HepG2 (cell line): ENCODE measurements around the gene CCL17. TPM values are rescaled to one million over a fixed set of nuclear protein-coding genes. Genes with fewer than 3 reads are reported as not detected.

Experiments
- HMG20B ChIP-seq: conservative IDR thresholded peaks from 2 replicates; pipeline ENCODE4 v1.6.1; 2016; ENCODE audit warnings: missing genetic modification reagents, missing compliant biosample characterization
- KDM1A ChIP-seq: IDR thresholded peaks from 2 replicates; pipeline ENCODE4 v1.6.1; 2016; ENCODE audit warnings: missing compliant biosample characterization
- MAFF ChIP-seq: IDR thresholded peaks from 2 replicates; pipeline ENCODE4 v1.6.1; 2011; ENCODE audit warnings: low read depth, low read length, improper control_type of control experiment
- MAZ ChIP-seq, 2 experiments: sonication (generic) in 1 of 2; formaldehyde crosslinking in 1 of 2; IDR thresholded peaks; 2 replicates each; pipeline versions ENCODE4 v1.5.0 to v1.6.1; 2012 to 2020; ENCODE audit warnings: low read depth in 2 of 2, mild to moderate bottlenecking in 2 of 2, borderline replicate concordance in 1 of 2, improper control_type of control experiment in 1 of 2, low read length in 1 of 2, missing genetic modification reagents in 1 of 2, moderate library complexity in 1 of 2
- NR2F6 ChIP-seq, 2 experiments: IDR thresholded peaks; 2 replicates each; pipeline ENCODE4 v1.6.1; 2016; ENCODE audit warnings: antibody characterized with exemption in 1 of 2, mild to moderate bottlenecking in 1 of 2
- SIN3A ChIP-seq: IDR thresholded peaks from 2 replicates; pipeline ENCODE4 v1.6.1; 2011; ENCODE audit warnings: low read depth, mild to moderate bottlenecking, control low read depth, low read length, borderline replicate concordance
- SIX4 ChIP-seq: sonication (generic); formaldehyde crosslinking; IDR thresholded peaks from 2 replicates; pipeline ENCODE4 v1.4.0; 2020; ENCODE audit warnings: missing genetic modification reagents
- SP4 ChIP-seq: sonication (generic); formaldehyde crosslinking; IDR thresholded peaks from 2 replicates; pipeline ENCODE4 v1.8.1; 2023; ENCODE audit warnings: mild to moderate bottlenecking, missing genetic modification reagents
- TARDBP ChIP-seq: sonication (generic); formaldehyde crosslinking; IDR thresholded peaks from 2 replicates; pipeline ENCODE4 v1.8.0; 2022; ENCODE audit warnings: mild to moderate bottlenecking, missing genetic modification reagents
- TCF7 ChIP-seq: sonication (generic); IDR thresholded peaks from 2 replicates; pipeline ENCODE4 v1.6.1; 2016; ENCODE audit warnings: antibody characterized with exemption, low read depth
- THAP11 ChIP-seq: IDR thresholded peaks from 2 replicates; pipeline ENCODE4 v1.6.1; 2016; ENCODE audit warnings: missing biosample characterization, missing genetic modification reagents
- YEATS2 ChIP-seq: sonication (generic); formaldehyde crosslinking; IDR thresholded peaks from 2 replicates; pipeline ENCODE4 v1.4.0; 2020; ENCODE audit warnings: missing genetic modification reagents, borderline replicate concordance
- ZBTB42 ChIP-seq: sonication (generic); formaldehyde crosslinking; IDR thresholded peaks from 2 replicates; pipeline ENCODE4 v1.5.0; 2020; ENCODE audit warnings: mild to moderate bottlenecking, missing genetic modification reagents
- ZBTB7A ChIP-seq: sonication (generic); formaldehyde crosslinking; IDR thresholded peaks from 2 replicates; pipeline ENCODE4 v1.8.0; 2022; ENCODE audit warnings: mild to moderate bottlenecking, missing genetic modification reagents
- ZEB1 ChIP-seq: IDR thresholded peaks from 2 replicates; pipeline ENCODE4 v1.6.1; 2012; ENCODE audit warnings: mild to moderate bottlenecking, low read depth, inconsistent platforms; ENCODE audit not compliant: insufficient replicate concordance
- ZNF382 ChIP-seq: sonication (generic); formaldehyde crosslinking; IDR thresholded peaks from 2 replicates; pipeline ENCODE4 v1.5.0; 2020; ENCODE audit warnings: missing genetic modification reagents, mild to moderate bottlenecking, borderline replicate concordance
- ZNF564 ChIP-seq: sonication (generic); formaldehyde crosslinking; IDR thresholded peaks from 2 replicates; pipeline ENCODE4 v1.8.1; 2023; ENCODE audit warnings: mild to moderate bottlenecking, missing genetic modification reagents
- ZNF841 ChIP-seq: sonication (generic); formaldehyde crosslinking; IDR thresholded peaks from 2 replicates; pipeline ENCODE4 v1.8.1; 2023; ENCODE audit warnings: missing genetic modification reagents, borderline replicate concordance
- ZSCAN22 ChIP-seq: sonication (generic); formaldehyde crosslinking; IDR thresholded peaks from 2 replicates; pipeline ENCODE4 v1.4.0; 2020; ENCODE audit warnings: mild to moderate bottlenecking, missing genetic modification reagents
- polyA plus RNA-seq, 8 experiments: library from polyadenylated mRNA; depleted of rRNA in 3 of 8; stranded (reverse) in 7 of 8; unstranded in 1 of 8; fragments of >200 nt; fragmentation: Illumina TruSeq in 4 of 8; extraction: Trizol in 4 of 8; gene quantifications; 2 replicates each; pipeline versions ENCODE4 v1.2.1 to v1.2.3, GENCODE V29; 2011 to 2016; ENCODE audit warnings: low read depth in 4 of 8, missing spikeins in 1 of 8, mixed read lengths in 1 of 8; ENCODE audit not compliant: insufficient read depth in 1 of 8
- total RNA-seq, 5 experiments: library from RNA; depleted of rRNA; stranded (reverse); fragments of >200 nt; fragmentation: Illumina TruSeq; extraction: Trizol; gene quantifications; 2 replicates each; pipeline ENCODE4 v1.2.3, GENCODE V29; 2016; ENCODE audit warnings: low read depth in 1 of 5
- TF ChIP-seq, protein P1 (sequence below): sonication (generic); formaldehyde crosslinking; IDR thresholded peaks from 2 replicates; pipeline ENCODE4 v1.8.0; 2022; ENCODE audit warnings: low read depth, missing genetic modification reagents
- TF ChIP-seq, protein P2 (sequence below): sonication (generic); formaldehyde crosslinking; IDR thresholded peaks from 2 replicates; pipeline ENCODE4 v1.4.0; 2020; ENCODE audit warnings: mild to moderate bottlenecking, missing genetic modification reagents
- TF ChIP-seq, protein P3 (sequence below): IDR thresholded peaks from 2 replicates; pipeline ENCODE4 v1.6.1; 2012; ENCODE audit warnings: low read length, improper control_type of control experiment
- TF ChIP-seq, protein P4 (sequence below): sonication (generic); formaldehyde crosslinking; IDR thresholded peaks from 2 replicates; pipeline ENCODE4 v1.5.0; 2020; ENCODE audit warnings: missing genetic modification reagents

The CCL17 gene
- total and polyA plus RNA-seq, 2 of the 13 experiments (the other 11 are each of a cell fraction or from before 2014, with no cell fraction given): not detected

DNA sequence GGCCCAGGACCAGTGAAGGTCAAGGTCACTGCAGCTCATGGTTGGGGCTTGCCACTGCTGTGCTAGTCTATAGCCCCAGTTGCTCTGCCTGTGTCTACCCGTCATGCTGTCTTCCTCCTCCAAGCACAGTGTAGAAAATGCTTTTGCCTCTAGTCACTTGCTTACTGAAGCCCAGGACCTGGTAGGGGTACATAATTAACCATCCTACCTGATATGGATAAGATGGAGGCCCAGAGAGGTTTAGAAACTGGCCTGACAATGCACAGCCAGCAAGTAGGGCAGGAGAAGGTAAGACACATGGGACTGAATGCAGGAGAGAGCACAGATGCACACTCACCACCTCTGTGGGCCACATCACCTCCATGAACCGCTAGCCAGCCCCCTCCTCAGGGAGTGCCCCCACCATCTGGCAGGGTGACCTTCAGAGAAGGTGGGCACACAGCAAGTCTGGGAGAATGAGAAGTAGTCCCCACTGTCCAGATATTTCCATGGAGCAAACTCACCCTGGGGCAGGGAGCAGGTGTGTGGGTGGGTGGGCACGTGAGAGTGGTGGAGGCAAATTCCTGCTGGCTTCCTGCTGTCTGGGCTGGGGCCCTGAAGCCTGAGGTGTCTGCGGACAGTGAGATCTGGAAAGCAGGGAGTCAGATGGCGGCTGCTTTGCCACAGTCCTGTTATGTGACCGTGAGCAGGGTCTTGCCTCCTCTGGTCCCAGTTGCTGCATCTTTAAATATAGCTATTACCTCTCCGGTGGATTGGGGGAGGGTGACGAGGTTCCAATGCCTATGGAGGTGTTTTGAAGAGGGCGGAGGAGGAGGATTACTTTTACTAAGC, 31.2 kb upstream of the CCL17 start (continued):
- TF ChIP-seq, protein P1, sequence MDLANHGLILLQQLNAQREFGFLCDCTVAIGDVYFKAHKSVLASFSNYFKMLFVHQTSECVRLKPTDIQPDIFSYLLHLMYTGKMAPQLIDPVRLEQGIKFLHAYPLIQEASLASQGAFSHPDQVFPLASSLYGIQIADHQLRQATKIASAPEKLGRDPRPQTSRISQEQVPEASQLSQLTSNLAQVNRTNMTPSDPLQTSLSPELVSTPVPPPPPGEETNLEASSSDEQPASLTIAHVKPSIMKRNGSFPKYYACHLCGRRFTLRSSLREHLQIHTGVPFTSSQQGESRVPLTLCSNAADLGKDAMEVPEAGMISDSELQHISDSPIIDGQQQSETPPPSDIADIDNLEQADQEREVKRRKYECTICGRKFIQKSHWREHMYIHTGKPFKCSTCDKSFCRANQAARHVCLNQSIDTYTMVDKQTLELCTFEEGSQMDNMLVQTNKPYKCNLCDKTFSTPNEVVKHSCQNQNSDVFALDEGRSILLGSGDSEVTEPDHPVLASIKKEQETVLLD (CRISPR knock-in tag): peak; percentile 16; the same call in 1 of the 2 replicates
- TF ChIP-seq SP4 (CRISPR knock-in tag) (peak; percentile 5; the same call in 1 of the 2 replicates), ZNF564 (CRISPR knock-in tag) (0 out of 2 replicates have a peak, but pooled peaks have one; percentile 15), NR2F6 (IDR thresholded peaks at IDR 0.05) (peak; percentile 99; the same call in 1 of the 2 replicates), NR2F6 (CRISPR knock-in tag; IDR thresholded peaks at IDR 0.05) (peak; percentile 100; the same call in 1 of the 2 replicates), MAZ (IDR thresholded peaks at IDR 0.05; ENCODE audit: borderline replicate concordance, low read depth, low read length) (no peak; the same call in 1 of the 2 replicates), MAZ (CRISPR knock-in tag; IDR thresholded peaks at IDR 0.05; ENCODE audit: low read depth) (0 out of 2 replicates have a peak, but pooled peaks have one; percentile 4), ZNF382 (CRISPR knock-in tag) (no peak), ZBTB42 (CRISPR knock-in tag) (peak; percentile 7; the same call in 1 of the 2 replicates), ZBTB7A (CRISPR knock-in tag) (no peak), HMG20B (0 out of 2 replicates have a peak, but pooled peaks have one; percentile 86), ZNF841 (no peak), TARDBP (CRISPR knock-in tag) (peak; percentile 98), YEATS2 (CRISPR knock-in tag) (no peak), THAP11 (0 out of 2 replicates have a peak, but pooled peaks have one; percentile 85), ZSCAN22 (CRISPR knock-in tag) (peak; percentile 98), SIN3A (peak; percentile 15; the same call in 1 of the 2 replicates), TCF7 (peak; percentile 76; the same call in 1 of the 2 replicates), ZEB1 (no peak), SIX4 (CRISPR knock-in tag) (peak; percentile 84; the same call in 1 of the 2 replicates), MAFF (no peak), KDM1A (CRISPR knock-in tag) (peak; percentile 87; the same call in 1 of the 2 replicates)
- TF ChIP-seq, protein P2, sequence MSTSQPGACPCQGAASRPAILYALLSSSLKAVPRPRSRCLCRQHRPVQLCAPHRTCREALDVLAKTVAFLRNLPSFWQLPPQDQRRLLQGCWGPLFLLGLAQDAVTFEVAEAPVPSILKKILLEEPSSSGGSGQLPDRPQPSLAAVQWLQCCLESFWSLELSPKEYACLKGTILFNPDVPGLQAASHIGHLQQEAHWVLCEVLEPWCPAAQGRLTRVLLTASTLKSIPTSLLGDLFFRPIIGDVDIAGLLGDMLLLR (CRISPR knock-in tag): peak; percentile 61; the same call in 1 of the 2 replicates
- TF ChIP-seq, protein P3, sequence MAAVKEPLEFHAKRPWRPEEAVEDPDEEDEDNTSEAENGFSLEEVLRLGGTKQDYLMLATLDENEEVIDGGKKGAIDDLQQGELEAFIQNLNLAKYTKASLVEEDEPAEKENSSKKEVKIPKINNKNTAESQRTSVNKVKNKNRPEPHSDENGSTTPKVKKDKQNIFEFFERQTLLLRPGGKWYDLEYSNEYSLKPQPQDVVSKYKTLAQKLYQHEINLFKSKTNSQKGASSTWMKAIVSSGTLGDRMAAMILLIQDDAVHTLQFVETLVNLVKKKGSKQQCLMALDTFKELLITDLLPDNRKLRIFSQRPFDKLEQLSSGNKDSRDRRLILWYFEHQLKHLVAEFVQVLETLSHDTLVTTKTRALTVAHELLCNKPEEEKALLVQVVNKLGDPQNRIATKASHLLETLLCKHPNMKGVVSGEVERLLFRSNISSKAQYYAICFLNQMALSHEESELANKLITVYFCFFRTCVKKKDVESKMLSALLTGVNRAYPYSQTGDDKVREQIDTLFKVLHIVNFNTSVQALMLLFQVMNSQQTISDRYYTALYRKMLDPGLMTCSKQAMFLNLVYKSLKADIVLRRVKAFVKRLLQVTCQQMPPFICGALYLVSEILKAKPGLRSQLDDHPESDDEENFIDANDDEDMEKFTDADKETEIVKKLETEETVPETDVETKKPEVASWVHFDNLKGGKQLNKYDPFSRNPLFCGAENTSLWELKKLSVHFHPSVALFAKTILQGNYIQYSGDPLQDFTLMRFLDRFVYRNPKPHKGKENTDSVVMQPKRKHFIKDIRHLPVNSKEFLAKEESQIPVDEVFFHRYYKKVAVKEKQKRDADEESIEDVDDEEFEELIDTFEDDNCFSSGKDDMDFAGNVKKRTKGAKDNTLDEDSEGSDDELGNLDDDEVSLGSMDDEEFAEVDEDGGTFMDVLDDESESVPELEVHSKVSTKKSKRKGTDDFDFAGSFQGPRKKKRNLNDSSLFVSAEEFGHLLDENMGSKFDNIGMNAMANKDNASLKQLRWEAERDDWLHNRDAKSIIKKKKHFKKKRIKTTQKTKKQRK: no peak
- TF ChIP-seq, protein P4, sequence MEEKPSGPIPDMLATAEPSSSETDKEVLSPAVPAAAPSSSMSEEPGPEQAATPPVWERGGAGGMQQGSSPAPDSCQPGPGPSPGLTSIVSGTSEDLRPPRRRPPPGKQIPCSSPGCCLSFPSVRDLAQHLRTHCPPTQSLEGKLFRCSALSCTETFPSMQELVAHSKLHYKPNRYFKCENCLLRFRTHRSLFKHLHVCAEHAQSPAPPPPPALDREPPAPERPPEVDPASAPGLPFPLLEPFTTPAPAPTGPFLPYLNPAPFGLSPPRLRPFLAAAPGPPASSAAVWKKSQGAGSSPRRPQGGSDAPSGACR: peak; percentile 92; the same call in 1 of the 2 replicates
